BJ (cell line): ENCODE measurements around the gene UNC45A. TPM values are rescaled to one million over a fixed set of nuclear protein-coding genes. Genes with fewer than 3 reads are reported as not detected.

Source experiments
- CTCF ChIA-PET: fragments of 350-600 bp; formaldehyde crosslinking; extraction: SDS; loops from one replicate; lab custom pipeline; 2021; ENCODE audit warnings: antibody characterized with exemption, inconsistent platforms; lab: Yijun Ruan, JAX
- POLR2A ChIA-PET: fragments of 300-600 bp; sonication (Branson Sonifier 250); formaldehyde crosslinking; extraction: SDS; loops from one replicate; lab custom pipeline; 2021; ENCODE audit warnings: antibody characterized with exemption; lab: Charles Lee
- DNase-seq: peaks from one replicate; pipeline ENCODE4 v3.0.0-alpha.2; 2011; ENCODE audit warnings: low read depth
- H3K27me3 ChIP-seq: 2 replicates; pipeline ENCODE4 v1.6.0; 2011; ENCODE audit warnings: low read length; ENCODE audit not compliant: control insufficient read depth, insufficient read depth
- H3K36me3 ChIP-seq: 2 replicates; pipeline ENCODE4 v1.5.1; 2011; ENCODE audit warnings: low read length; ENCODE audit not compliant: control insufficient read depth, insufficient read depth
- H3K4me3 ChIP-seq: 2 replicates; pipeline ENCODE4 v1.5.1; 2011; ENCODE audit warnings: low read depth, mild to moderate bottlenecking, control low read depth, low read length
- CTCF ChIP-seq: IDR thresholded peaks from 2 replicates; pipeline ENCODE4 v1.5.1; 2011; ENCODE audit warnings: low read depth, mild to moderate bottlenecking, control low read depth, inconsistent platforms, low read length, moderate library complexity; ENCODE audit not compliant: insufficient read depth
- polyA minus RNA-seq: library from RNA; depleted of rRNA, polyadenylated mRNA; stranded (reverse); fragments of >200 nt; gene quantifications from 2 replicates; pipeline ENCODE4 v1.2.3, GENCODE V29; 2011; rRNA and poly(A)+ RNA removed
- polyA plus RNA-seq: library from polyadenylated mRNA; depleted of rRNA; stranded (reverse); fragments of >200 nt; gene quantifications from 2 replicates; pipeline ENCODE4 v1.2.3, GENCODE V29; 2011; rRNA removed

The UNC45A gene
- polyA plus RNA-seq (69.8 and 93.8 TPM in 2 replicates), polyA minus RNA-seq (58.2 and 84.9 TPM in 2 replicates)

GRCh38 chr15:90934949-90935751, at the start of gene UNC45A:
Gene UNC45A (plus strand): TSS chr15:90935285. CDS start chr15:90935325, 40 bp downstream.
- H3K27me3 ChIP-seq: no peaks in the 10 kb centered on the region
- DNase-seq: no peak
- TF ChIP-seq CTCF: 0 out of 2 replicates have a peak, but pooled peaks have one; percentile 19
- ChIA-PET POLR2A (interaction anchor here (0.5 to 1.0 kb wide), 2 partner anchors 9 to 58 kb away, joined by 6 to 24 read pairs; no protein-coding TSS in a partner anchor), CTCF (interaction anchor here (0.5 to 7.1 kb wide), 19 partner anchors 9 to 620 kb away, joined by 3 to 94 read pairs (median 7); partner anchors contain the start of genes FES, MAN2A2 and RCCD1)
- H3K4me3 ChIP-seq: peak within 1 kb of the TSS; percentile 81
- H3K36me3 ChIP-seq: peaks cover 13% of the 10 kb centered on the region

GRCh38 chr15:90885432-90886290, 49.4 kb upstream of the UNC45A start:
- Histone ChIP-seq H3K4me3 (no peak overlapping the region), H3K27me3 (no peaks in the 10 kb centered on the region), H3K36me3 (peaks cover 20% of the 10 kb centered on the region)
- no peak for DNase-seq
- peak; percentile 99 for TF ChIP-seq CTCF
- ChIA-PET CTCF (interaction anchor here (0.6 to 4.2 kb wide), 55 partner anchors 10 to 1033 kb away, joined by 3 to 73 read pairs (median 4); partner anchors contain the start of genes BLM, HDDC3 and UNC45A), POLR2A (interaction anchor here (0.6 kb wide), 1 partner anchor 174 kb away, joined by 7 read pairs; no protein-coding TSS in a partner anchor)

- Histone ChIP-seq H3K27me3 (no peaks in the 10 kb centered on the region), H3K4me3 (no peak overlapping the region), H3K36me3 (peaks cover 19% of the 10 kb centered on the region)
- ChIA-PET POLR2A (no interaction called here), CTCF (interaction anchor here (0.6 to 4.2 kb wide), 50 partner anchors 11 to 1032 kb away, joined by 3 to 73 read pairs (median 4); partner anchors contain the start of genes BLM, HDDC3 and UNC45A)
- DNase-seq: no peak
- no peak for TF ChIP-seq CTCF
Observed at GRCh38 chr15:90886291-90886614, 48.8 kb upstream of the UNC45A start.

GRCh38 chr15:90887037-90887481, 48.0 kb upstream of the UNC45A start:
- no peak overlapping the region for H3K4me3 ChIP-seq
- H3K36me3 ChIP-seq: peaks cover 20% of the 10 kb centered on the region
- H3K27me3 ChIP-seq: no peaks in the 10 kb centered on the region
- ChIA-PET CTCF (interaction anchor here (0.8 to 4.2 kb wide), 13 partner anchors 11 to 567 kb away, joined by 3 to 73 read pairs (median 18); partner anchors contain the start of genes HDDC3 and UNC45A), POLR2A (no interaction called here)
- DNase-seq: no peak
- no peak for TF ChIP-seq CTCF
